GM12872 (cell line): Measurements from ENCODE around the gene SLCO3A1.

Source experiments
- CTCF ChIP-seq: IDR thresholded peaks from 3 replicates; pipeline ENCODE4 v1.5.1; 2011; ENCODE audit warnings: low read depth, mild to moderate bottlenecking, low read length, moderate library complexity; ENCODE audit not compliant: insufficient read depth

Gene SLCO3A1

GRCh38 chr15:91860498-91860897 lies 7.0 kb downstream of the SLCO3A1 start:
- no peak for TF ChIP-seq CTCF

GRCh38 chr15:91861223-91861622 lies 7.7 kb downstream of the SLCO3A1 start:
- no peak for TF ChIP-seq CTCF

GRCh38 chr15:91862891-91863504 lies 9.5 kb downstream of the SLCO3A1 start:
- TF ChIP-seq CTCF = no peak

- TF ChIP-seq CTCF = no peak
Measured at GRCh38 chr15:91863621-91864255, 10.2 kb downstream of the SLCO3A1 start.

- TF ChIP-seq CTCF = no peak
Measured at GRCh38 chr15:91864664-91865063, 11.2 kb downstream of the SLCO3A1 start.

GRCh38 chr15:91865486-91865885 lies 12.0 kb downstream of the SLCO3A1 start:
- no peak for TF ChIP-seq CTCF

GRCh38 chr15:91865950-91866349 lies 12.4 kb downstream of the SLCO3A1 start:
- TF ChIP-seq CTCF = no peak
